Endothelial cell of umbilical vein (primary cell): Measurements from ENCODE around the gene PTDSS2. TPM values are rescaled to one million over a fixed set of nuclear protein-coding genes. Genes with fewer than 3 reads are reported as not detected.

Experiments used
- BruUV-seq: library from RNA; stranded (reverse); fragments of 400-500 nt; replicated peaks from 2 replicates; lab custom pipeline; 2021; lab: Mats Ljungman, UMichigan
- CTCF ChIA-PET: fragments of 300-600, 350-600 bp; sonication (Branson Sonifier 250); formaldehyde crosslinking; loops from one replicate; lab custom pipeline; 2021; ENCODE audit warnings: antibody characterized with exemption, inconsistent platforms; lab: Charles Lee
- POLR2A ChIA-PET: fragments of 300-600, 350-600 bp; sonication (Branson Sonifier 250); formaldehyde crosslinking; loops from one replicate; lab custom pipeline; 2021; ENCODE audit warnings: antibody characterized with exemption, inconsistent platforms; lab: Charles Lee
- DNase-seq: peaks from one replicate; pipeline ENCODE4 v3.0.0-alpha.2; 2011; ENCODE audit warnings: low read depth, low spot score
- FAIRE-seq: peaks from 2 replicates; lab custom pipeline; 2011; peaks lifted over from hg19 to GRCh38; lab: Jason Lieb, UNC
- H2AFZ ChIP-seq: 2 replicates; pipeline ENCODE4 v1.6.0; 2012; ENCODE audit warnings: low read depth, low read length, control low read depth, inconsistent platforms
- H3K27ac ChIP-seq: 2 replicates; pipeline ENCODE4 v1.5.1; 2011; ENCODE audit warnings: low read depth, mild to moderate bottlenecking, control low read depth, low read length, moderate library complexity; ENCODE audit not compliant: insufficient read depth
- H3K27me3 ChIP-seq, 2 experiments: 2 replicates each; pipeline versions ENCODE4 v1.6.0 to v1.6.1; 2011; ENCODE audit warnings: low read length in 2 of 2, mixed read lengths in 1 of 2; ENCODE audit not compliant: control insufficient read depth in 2 of 2, insufficient read depth in 2 of 2
- H3K36me3 ChIP-seq, 2 experiments: 2 replicates in 1 of 2; 3 replicates in 1 of 2; pipeline ENCODE4 v1.5.1; 2011; ENCODE audit warnings: low read length in 2 of 2, mild to moderate bottlenecking in 1 of 2, moderate library complexity in 1 of 2; ENCODE audit not compliant: control insufficient read depth in 2 of 2, insufficient read depth in 2 of 2; ENCODE audit errors: extremely low read depth in 1 of 2
- H3K4me1 ChIP-seq: 3 replicates; pipeline ENCODE4 v1.5.1; 2011; ENCODE audit warnings: mild to moderate bottlenecking, low read length; ENCODE audit not compliant: control insufficient read depth, insufficient read depth; ENCODE audit errors: extremely low read depth
- H3K4me2 ChIP-seq: 2 replicates; pipeline ENCODE4 v1.6.1; 2011; ENCODE audit warnings: low read length, control low read depth, mixed read lengths; ENCODE audit not compliant: insufficient read depth
- H3K4me3 ChIP-seq, 3 experiments: fragments of 200-600 bp in 1 of 3; sonication (generic), shearing (Covaris generic) in 1 of 3; replicated peaks in 1 of 3; 2 replicates each; pipeline ENCODE4 v1.5.1; 2011 to 2016; ENCODE audit warnings: control low read depth in 3 of 3, low read length in 3 of 3, mild to moderate bottlenecking in 2 of 3, inconsistent platforms in 1 of 3, low read depth in 1 of 3, moderate library complexity in 1 of 3; ENCODE audit not compliant: insufficient read depth in 1 of 3
- H3K79me2 ChIP-seq: 2 replicates; pipeline ENCODE4 v1.6.0; 2012; ENCODE audit warnings: low read length, inconsistent platforms; ENCODE audit not compliant: control insufficient read depth, insufficient read depth
- H3K9ac ChIP-seq: replicated peaks from 2 replicates; pipeline ENCODE3; 2011; ENCODE audit warnings: low read length, control low read depth; ENCODE audit not compliant: insufficient read depth; ENCODE audit errors: extremely low read depth
- H3K9me1 ChIP-seq: replicated peaks from 3 replicates; pipeline ENCODE4 v1.6.0; 2011; ENCODE audit warnings: mild to moderate bottlenecking, low read length; ENCODE audit not compliant: control insufficient read depth, insufficient read depth; ENCODE audit errors: extremely low read depth
- H3K9me3 ChIP-seq: replicated peaks from 2 replicates; pipeline ENCODE4 v1.5.1; 2012; ENCODE audit warnings: low read length, inconsistent platforms; ENCODE audit not compliant: control insufficient read depth, insufficient read depth
- H4K20me1 ChIP-seq: replicated peaks from 2 replicates; pipeline ENCODE3; 2011; ENCODE audit warnings: mild to moderate bottlenecking, low read length; ENCODE audit not compliant: control insufficient read depth, insufficient read depth; ENCODE audit errors: extremely low read depth
- EZH2 ChIP-seq: IDR thresholded peaks from 2 replicates; pipeline ENCODE4 v1.6.1; 2012; ENCODE audit warnings: borderline replicate concordance, low read depth, mild to moderate bottlenecking, moderate library complexity, low read length, inconsistent platforms; ENCODE audit not compliant: severe bottlenecking
- FOS ChIP-seq: IDR thresholded peaks from 2 replicates; pipeline ENCODE4 v1.6.1; 2011; ENCODE audit warnings: mild to moderate bottlenecking, low read length, moderate library complexity, borderline replicate concordance; ENCODE audit not compliant: insufficient read depth
- GATA2 ChIP-seq: IDR thresholded peaks from 2 replicates; pipeline ENCODE4 v1.7.0; 2011; ENCODE audit warnings: low read depth, mild to moderate bottlenecking, moderate library complexity, mixed read lengths, low read length; ENCODE audit not compliant: insufficient read length, insufficient read depth
- JUN ChIP-seq: IDR thresholded peaks from 2 replicates; pipeline ENCODE4 v1.6.1; 2011; ENCODE audit warnings: borderline replicate concordance, low read depth; ENCODE audit not compliant: insufficient read length, insufficient read depth
- MAX ChIP-seq: IDR thresholded peaks from 2 replicates; pipeline ENCODE4 v1.6.1; 2011; ENCODE audit not compliant: insufficient read depth, insufficient read length
- MYC ChIP-seq: IDR thresholded peaks from one replicate; pipeline ENCODE4 v1.6.1; 2011; ENCODE audit warnings: mild to moderate bottlenecking, low read depth, low read length
- POLR2A ChIP-seq: IDR thresholded peaks from 2 replicates; pipeline ENCODE4 v1.6.1; 2012; ENCODE audit warnings: low read depth, mild to moderate bottlenecking, control low read depth, low read length
- POLR2AphosphoS5 ChIP-seq: IDR thresholded peaks from 2 replicates; pipeline ENCODE4 v1.6.1; 2012; ENCODE audit warnings: low read depth, mild to moderate bottlenecking, control low read depth, low read length, moderate library complexity; ENCODE audit not compliant: insufficient read depth
- dilution Hi-C: fragments of 300-500 bp; cut with MboI; formaldehyde crosslinking; loops from one replicate; pipeline ENCODE4 v1.15.0; 2019; ENCODE audit warnings: low sequenced_read_pairs; ENCODE audit not compliant: extremely low pct_ligation_motif_present
- intact Hi-C: fragments of 100-400 bp; cut with micrococcal nuclease; formaldehyde crosslinking; loops from one replicate; pipeline ENCODE4 v1.10.0; 2022
- polyA plus RNA-seq, 4 experiments: library from polyadenylated mRNA; depleted of rRNA in 3 of 4; stranded (reverse) in 3 of 4; unstranded in 1 of 4; fragments of >200 nt; gene quantifications; 2 replicates each; pipeline versions ENCODE4 v1.2.1 to v1.2.3, GENCODE V29; 2011 to 2012; ENCODE audit warnings: missing spikeins in 1 of 4
- total RNA-seq: library from RNA; stranded (reverse); gene quantifications from 2 replicates; pipeline ENCODE4 v1.2.3, GENCODE V29; 2021
- TF ChIP-seq, protein P1 (sequence below), 2 donors: IDR thresholded peaks; 1 replicate in 1 of 2; 2 replicates in 1 of 2; pipeline ENCODE4 v1.5.1; 2011; ENCODE audit warnings: low read length in 2 of 2, mild to moderate bottlenecking in 2 of 2, moderate library complexity in 2 of 2, control low read depth in 1 of 2, inconsistent platforms in 1 of 2, low read depth in 1 of 2; ENCODE audit not compliant: insufficient read depth in 1 of 2; ENCODE audit errors: extremely low read depth in 1 of 2

The PTDSS2 gene
- total and polyA plus RNA-seq, 2 donors (not counting 3 experiments of a cell fraction or from before 2014, with no cell fraction given), result 41.4 to 46.8 TPM

GRCh38 chr11:532986-533585, 83.0 kb downstream of the PTDSS2 start:
- intact Hi-C loops, result no loop called here
- peaks cover 16% of the 10 kb centered on the region for H3K79me2 ChIP-seq
- DNase-seq (no peak), FAIRE-seq (no peak)
- H3K4me3 ChIP-seq, result no peak overlapping the region
- ChIA-PET POLR2A (no interaction called here), CTCF (no interaction called here)
- H3K36me3 ChIP-seq, result peaks cover 4 to 18% of the 10 kb centered on the region in 2 experiments
- H2AFZ ChIP-seq, result no peak overlapping the region
- no peaks in the 10 kb centered on the region for H3K9me1 ChIP-seq
- no peaks in the 10 kb centered on the region for H3K27me3 ChIP-seq
- H3K4me2 ChIP-seq, result no peak overlapping the region
- dilution Hi-C loops, result no loop called here
- no peak overlapping the region for H3K9ac ChIP-seq
- no peak overlapping the region for H3K27ac ChIP-seq
- no peaks in the 10 kb centered on the region for H3K9me3 ChIP-seq
- no peaks in the 10 kb centered on the region for H4K20me1 ChIP-seq
- BruUV-seq, result no TSS peak
- peaks cover 7% of the 10 kb centered on the region for H3K4me1 ChIP-seq
- TF ChIP-seq EZH2, result no peak
- TF ChIP-seq, protein P1, sequence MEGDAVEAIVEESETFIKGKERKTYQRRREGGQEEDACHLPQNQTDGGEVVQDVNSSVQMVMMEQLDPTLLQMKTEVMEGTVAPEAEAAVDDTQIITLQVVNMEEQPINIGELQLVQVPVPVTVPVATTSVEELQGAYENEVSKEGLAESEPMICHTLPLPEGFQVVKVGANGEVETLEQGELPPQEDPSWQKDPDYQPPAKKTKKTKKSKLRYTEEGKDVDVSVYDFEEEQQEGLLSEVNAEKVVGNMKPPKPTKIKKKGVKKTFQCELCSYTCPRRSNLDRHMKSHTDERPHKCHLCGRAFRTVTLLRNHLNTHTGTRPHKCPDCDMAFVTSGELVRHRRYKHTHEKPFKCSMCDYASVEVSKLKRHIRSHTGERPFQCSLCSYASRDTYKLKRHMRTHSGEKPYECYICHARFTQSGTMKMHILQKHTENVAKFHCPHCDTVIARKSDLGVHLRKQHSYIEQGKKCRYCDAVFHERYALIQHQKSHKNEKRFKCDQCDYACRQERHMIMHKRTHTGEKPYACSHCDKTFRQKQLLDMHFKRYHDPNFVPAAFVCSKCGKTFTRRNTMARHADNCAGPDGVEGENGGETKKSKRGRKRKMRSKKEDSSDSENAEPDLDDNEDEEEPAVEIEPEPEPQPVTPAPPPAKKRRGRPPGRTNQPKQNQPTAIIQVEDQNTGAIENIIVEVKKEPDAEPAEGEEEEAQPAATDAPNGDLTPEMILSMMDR (IDR thresholded peaks at IDR 0.05; ENCODE audit: extremely low read depth in 1 of 2, insufficient read depth in 1 of 2, low read depth in 1 of 2, low read length in 2 of 2), result no peak
- no peak for TF ChIP-seq JUN
- TF ChIP-seq GATA2, result no peak
- TF ChIP-seq POLR2A, result no peak
- TF ChIP-seq FOS, result no peak
- no peak for TF ChIP-seq POLR2AphosphoS5
- no peak for TF ChIP-seq MYC
- TF ChIP-seq MAX, result no peak
